OCI-LY1 (cell line): ENCODE data around the gene CASS4.

ENCODE experiments used
- H2AFZ ChIP-seq: fragments of 200-600 bp; sonication (generic), shearing (Covaris generic); 2 replicates; pipeline ENCODE4 v1.6.0; 2014; ENCODE audit warnings: antibody characterized with exemption, mild to moderate bottlenecking, low read length
- H3F3A ChIP-seq: fragments of 200-600 bp; sonication (generic), shearing (Covaris generic); 2 replicates; pipeline ENCODE4 v1.6.0; 2014; ENCODE audit warnings: mild to moderate bottlenecking, antibody characterized with exemption, low read length, moderate library complexity; ENCODE audit not compliant: insufficient read depth
- H3K27ac ChIP-seq: fragments of 200-600 bp; sonication (generic); 2 replicates; pipeline ENCODE4 v1.5.1; 2014; ENCODE audit warnings: low read length, mixed run types, mild to moderate bottlenecking, low read depth; ENCODE audit not compliant: poor library complexity, severe bottlenecking
- H3K27me3 ChIP-seq: fragments of 200-600 bp; sonication (generic); 2 replicates; pipeline ENCODE4 v1.6.0; 2014; ENCODE audit warnings: antibody characterized with exemption, mild to moderate bottlenecking, low read length, moderate library complexity; ENCODE audit not compliant: insufficient read depth
- H3K36me3 ChIP-seq: fragments of 200-600 bp; sonication (generic); 2 replicates; pipeline ENCODE4 v1.6.1; 2014; ENCODE audit warnings: mild to moderate bottlenecking, antibody characterized with exemption, low read length, moderate library complexity, mixed read lengths; ENCODE audit not compliant: insufficient read depth
- H3K4me1 ChIP-seq: fragments of 200-600 bp; sonication (generic); 2 replicates; pipeline ENCODE4 v1.5.1; 2014; ENCODE audit warnings: mild to moderate bottlenecking, low read length, moderate library complexity; ENCODE audit not compliant: insufficient read depth, severe bottlenecking
- H3K4me2 ChIP-seq: fragments of 200-600 bp; sonication (generic), shearing (Covaris generic); 2 replicates; pipeline ENCODE4 v1.6.1; 2014; ENCODE audit warnings: low read length
- H3K4me3 ChIP-seq: fragments of 200-600 bp; sonication (generic); 2 replicates; pipeline ENCODE4 v1.5.1; 2014; ENCODE audit warnings: low read length, low read depth, mild to moderate bottlenecking, mixed read lengths; ENCODE audit not compliant: poor library complexity, severe bottlenecking
- H3K79me2 ChIP-seq: fragments of 200-600 bp; shearing (Covaris generic); 2 replicates; pipeline ENCODE4 v1.6.1; 2016; ENCODE audit warnings: mixed run types, low read length, mixed read lengths; ENCODE audit not compliant: insufficient read depth
- H3K9ac ChIP-seq: fragments of 200-600 bp; sonication (generic), shearing (Covaris generic); 2 replicates; pipeline ENCODE4 v1.6.1; 2014; ENCODE audit warnings: mild to moderate bottlenecking, low read length, mixed read lengths
- H3K9me2 ChIP-seq: fragments of 200-600 bp; sonication (generic), shearing (Covaris generic); 2 replicates; pipeline ENCODE4 v1.6.1; 2014; ENCODE audit warnings: low read depth, mild to moderate bottlenecking, low read length, mixed read lengths
- H3K9me3 ChIP-seq: fragments of 200-600 bp; shearing (Covaris generic); 2 replicates; pipeline ENCODE4 v1.6.1; 2014; ENCODE audit warnings: low read length, mixed read lengths
- H4K20me1 ChIP-seq: fragments of 200-600 bp; sonication (generic), shearing (Covaris generic); 2 replicates; pipeline ENCODE4 v1.6.0; 2016; ENCODE audit warnings: mild to moderate bottlenecking, low read length; ENCODE audit not compliant: insufficient read depth
- CTCF ChIP-seq: fragments of 200-600 bp; sonication (generic), shearing (Covaris generic); IDR thresholded peaks from 2 replicates; pipeline ENCODE4 v1.5.1; 2017; ENCODE audit warnings: mild to moderate bottlenecking, antibody characterized with exemption, low read length, moderate library complexity, mixed read lengths
- EZH2 ChIP-seq: fragments of 200-600 bp; sonication (generic), shearing (Covaris generic); IDR thresholded peaks from 2 replicates; pipeline ENCODE4 v1.8.0; 2017; ENCODE audit warnings: borderline replicate concordance, mixed run types, mild to moderate bottlenecking, antibody characterized with exemption, low read length, moderate library complexity, mixed read lengths

Gene CASS4

GRCh38 chr20:56378386-56378785 is 33.7 kb upstream of the CASS4 start:
- Histone ChIP-seq H3K79me2 (peaks cover 6% of the 10 kb centered on the region), H3K4me1 (no peaks in the 10 kb centered on the region), H3K9me3 (no peaks in the 10 kb centered on the region), H3K9ac (no peak overlapping the region), H3K27ac (no peak overlapping the region), H3K27me3 (no peaks in the 10 kb centered on the region), H3K4me2 (no peak overlapping the region), H3K36me3 (peaks cover 98% of the 10 kb centered on the region), H3K4me3 (no peak overlapping the region), H3F3A (no peaks in the 10 kb centered on the region), H3K9me2 (no peaks in the 10 kb centered on the region), H4K20me1 (no peaks in the 10 kb centered on the region), H2AFZ (no peak overlapping the region)
- no peak for TF ChIP-seq EZH2
- no peak for TF ChIP-seq CTCF

GRCh38 chr20:56380375-56380774 is 31.7 kb upstream of the CASS4 start:
- peaks cover 98% of the 10 kb centered on the region for H3K36me3 ChIP-seq
- H3F3A ChIP-seq = no peaks in the 10 kb centered on the region
- no peaks in the 10 kb centered on the region for H3K4me1 ChIP-seq
- no peak overlapping the region for H3K4me2 ChIP-seq
- H3K27ac ChIP-seq = no peak overlapping the region
- H3K9ac ChIP-seq = no peak overlapping the region
- H3K9me2 ChIP-seq = no peaks in the 10 kb centered on the region
- H3K9me3 ChIP-seq = no peaks in the 10 kb centered on the region
- no peak for TF ChIP-seq EZH2
- TF ChIP-seq CTCF = no peak
- no peaks in the 10 kb centered on the region for H4K20me1 ChIP-seq
- peaks cover 9% of the 10 kb centered on the region for H3K79me2 ChIP-seq
- no peaks in the 10 kb centered on the region for H3K27me3 ChIP-seq
- no peak overlapping the region for H2AFZ ChIP-seq
- H3K4me3 ChIP-seq = no peak overlapping the region

DNA sequence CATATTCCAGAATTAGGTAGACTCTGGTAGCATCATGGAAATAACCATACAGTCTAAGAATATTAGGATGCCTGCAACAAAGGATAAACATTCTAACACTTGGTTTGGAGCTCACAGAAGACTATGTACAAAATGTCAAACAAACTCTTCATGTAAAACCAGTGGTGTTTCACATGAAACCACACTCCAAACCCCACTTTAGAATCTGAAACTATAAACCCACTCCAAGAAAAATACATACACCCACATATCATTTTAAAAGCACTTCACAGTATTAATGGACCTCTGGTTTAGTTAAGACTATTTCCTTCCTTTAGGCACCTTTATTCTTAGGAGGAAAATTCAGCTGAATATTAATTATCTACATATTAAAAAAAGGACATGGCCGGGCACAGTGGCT is 30.6 kb upstream of the CASS4 start:
- Histone ChIP-seq H3F3A (no peaks in the 10 kb centered on the region), H3K27ac (no peak overlapping the region), H3K36me3 (peaks cover 98% of the 10 kb centered on the region), H3K9me2 (no peaks in the 10 kb centered on the region), H4K20me1 (no peaks in the 10 kb centered on the region), H3K4me2 (no peak overlapping the region), H3K4me3 (no peak overlapping the region), H3K27me3 (no peaks in the 10 kb centered on the region), H2AFZ (no peak overlapping the region), H3K79me2 (peaks cover 9% of the 10 kb centered on the region), H3K4me1 (no peaks in the 10 kb centered on the region), H3K9me3 (no peaks in the 10 kb centered on the region), H3K9ac (no peak overlapping the region)
- TF ChIP-seq EZH2 (no peak), CTCF (no peak)
